Endothelial cell of umbilical vein (primary cell): ENCODE measurements around the gene KDM7A. TPM values are rescaled to one million over a fixed set of nuclear protein-coding genes. Genes with fewer than 3 reads are reported as not detected.
A peak's percentile ranks its signal among the peaks of the same experiment; 100 is the strongest.

Source experiments
- BruUV-seq: library from RNA; stranded (reverse); fragments of 400-500 nt; replicated peaks from 2 replicates; lab custom pipeline; 2021; lab: Mats Ljungman, UMichigan
- CTCF ChIA-PET: fragments of 300-600, 350-600 bp; sonication (Branson Sonifier 250); formaldehyde crosslinking; loops from one replicate; lab custom pipeline; 2021; ENCODE audit warnings: antibody characterized with exemption, inconsistent platforms; lab: Charles Lee
- POLR2A ChIA-PET: fragments of 300-600, 350-600 bp; sonication (Branson Sonifier 250); formaldehyde crosslinking; loops from one replicate; lab custom pipeline; 2021; ENCODE audit warnings: antibody characterized with exemption, inconsistent platforms; lab: Charles Lee
- DNase-seq: peaks from one replicate; pipeline ENCODE4 v3.0.0-alpha.2; 2011; ENCODE audit warnings: low read depth, low spot score
- FAIRE-seq: peaks from 2 replicates; lab custom pipeline; 2011; peaks lifted over from hg19 to GRCh38; lab: Jason Lieb, UNC
- H2AFZ ChIP-seq: 2 replicates; pipeline ENCODE4 v1.6.0; 2012; ENCODE audit warnings: low read depth, low read length, control low read depth, inconsistent platforms
- H3K27ac ChIP-seq: 2 replicates; pipeline ENCODE4 v1.5.1; 2011; ENCODE audit warnings: low read depth, mild to moderate bottlenecking, control low read depth, low read length, moderate library complexity; ENCODE audit not compliant: insufficient read depth
- H3K27me3 ChIP-seq, 2 experiments: 2 replicates each; pipeline versions ENCODE4 v1.6.0 to v1.6.1; 2011; ENCODE audit warnings: low read length in 2 of 2, mixed read lengths in 1 of 2; ENCODE audit not compliant: control insufficient read depth in 2 of 2, insufficient read depth in 2 of 2
- H3K36me3 ChIP-seq, 2 experiments: 2 replicates in 1 of 2; 3 replicates in 1 of 2; pipeline ENCODE4 v1.5.1; 2011; ENCODE audit warnings: low read length in 2 of 2, mild to moderate bottlenecking in 1 of 2, moderate library complexity in 1 of 2; ENCODE audit not compliant: control insufficient read depth in 2 of 2, insufficient read depth in 2 of 2; ENCODE audit errors: extremely low read depth in 1 of 2
- H3K4me1 ChIP-seq: 3 replicates; pipeline ENCODE4 v1.5.1; 2011; ENCODE audit warnings: mild to moderate bottlenecking, low read length; ENCODE audit not compliant: control insufficient read depth, insufficient read depth; ENCODE audit errors: extremely low read depth
- H3K4me2 ChIP-seq: 2 replicates; pipeline ENCODE4 v1.6.1; 2011; ENCODE audit warnings: low read length, control low read depth, mixed read lengths; ENCODE audit not compliant: insufficient read depth
- H3K4me3 ChIP-seq, 3 experiments: fragments of 200-600 bp in 1 of 3; sonication (generic), shearing (Covaris generic) in 1 of 3; replicated peaks in 1 of 3; 2 replicates each; pipeline ENCODE4 v1.5.1; 2011 to 2016; ENCODE audit warnings: control low read depth in 3 of 3, low read length in 3 of 3, mild to moderate bottlenecking in 2 of 3, inconsistent platforms in 1 of 3, low read depth in 1 of 3, moderate library complexity in 1 of 3; ENCODE audit not compliant: insufficient read depth in 1 of 3
- H3K79me2 ChIP-seq: 2 replicates; pipeline ENCODE4 v1.6.0; 2012; ENCODE audit warnings: low read length, inconsistent platforms; ENCODE audit not compliant: control insufficient read depth, insufficient read depth
- H3K9ac ChIP-seq: replicated peaks from 2 replicates; pipeline ENCODE3; 2011; ENCODE audit warnings: low read length, control low read depth; ENCODE audit not compliant: insufficient read depth; ENCODE audit errors: extremely low read depth
- H3K9me1 ChIP-seq: replicated peaks from 3 replicates; pipeline ENCODE4 v1.6.0; 2011; ENCODE audit warnings: mild to moderate bottlenecking, low read length; ENCODE audit not compliant: control insufficient read depth, insufficient read depth; ENCODE audit errors: extremely low read depth
- H3K9me3 ChIP-seq: replicated peaks from 2 replicates; pipeline ENCODE4 v1.5.1; 2012; ENCODE audit warnings: low read length, inconsistent platforms; ENCODE audit not compliant: control insufficient read depth, insufficient read depth
- H4K20me1 ChIP-seq: replicated peaks from 2 replicates; pipeline ENCODE3; 2011; ENCODE audit warnings: mild to moderate bottlenecking, low read length; ENCODE audit not compliant: control insufficient read depth, insufficient read depth; ENCODE audit errors: extremely low read depth
- EZH2 ChIP-seq: IDR thresholded peaks from 2 replicates; pipeline ENCODE4 v1.6.1; 2012; ENCODE audit warnings: borderline replicate concordance, low read depth, mild to moderate bottlenecking, moderate library complexity, low read length, inconsistent platforms; ENCODE audit not compliant: severe bottlenecking
- FOS ChIP-seq: IDR thresholded peaks from 2 replicates; pipeline ENCODE4 v1.6.1; 2011; ENCODE audit warnings: mild to moderate bottlenecking, low read length, moderate library complexity, borderline replicate concordance; ENCODE audit not compliant: insufficient read depth
- GATA2 ChIP-seq: IDR thresholded peaks from 2 replicates; pipeline ENCODE4 v1.7.0; 2011; ENCODE audit warnings: low read depth, mild to moderate bottlenecking, moderate library complexity, mixed read lengths, low read length; ENCODE audit not compliant: insufficient read length, insufficient read depth
- MYC ChIP-seq: IDR thresholded peaks from one replicate; pipeline ENCODE4 v1.6.1; 2011; ENCODE audit warnings: mild to moderate bottlenecking, low read depth, low read length
- POLR2A ChIP-seq: IDR thresholded peaks from 2 replicates; pipeline ENCODE4 v1.6.1; 2012; ENCODE audit warnings: low read depth, mild to moderate bottlenecking, control low read depth, low read length
- POLR2AphosphoS5 ChIP-seq: IDR thresholded peaks from 2 replicates; pipeline ENCODE4 v1.6.1; 2012; ENCODE audit warnings: low read depth, mild to moderate bottlenecking, control low read depth, low read length, moderate library complexity; ENCODE audit not compliant: insufficient read depth
- dilution Hi-C: fragments of 300-500 bp; cut with MboI; formaldehyde crosslinking; loops from one replicate; pipeline ENCODE4 v1.15.0; 2019; ENCODE audit warnings: low sequenced_read_pairs; ENCODE audit not compliant: extremely low pct_ligation_motif_present
- intact Hi-C: fragments of 100-400 bp; cut with micrococcal nuclease; formaldehyde crosslinking; loops from one replicate; pipeline ENCODE4 v1.10.0; 2022
- polyA plus RNA-seq, 4 experiments: library from polyadenylated mRNA; depleted of rRNA in 3 of 4; stranded (reverse) in 3 of 4; unstranded in 1 of 4; fragments of >200 nt; gene quantifications; 2 replicates each; pipeline versions ENCODE4 v1.2.1 to v1.2.3, GENCODE V29; 2011 to 2012; ENCODE audit warnings: missing spikeins in 1 of 4
- total RNA-seq: library from RNA; stranded (reverse); gene quantifications from 2 replicates; pipeline ENCODE4 v1.2.3, GENCODE V29; 2021
- TF ChIP-seq, protein P1 (sequence below), 2 donors: IDR thresholded peaks; 1 replicate in 1 of 2; 2 replicates in 1 of 2; pipeline ENCODE4 v1.5.1; 2011; ENCODE audit warnings: low read length in 2 of 2, mild to moderate bottlenecking in 2 of 2, moderate library complexity in 2 of 2, control low read depth in 1 of 2, inconsistent platforms in 1 of 2, low read depth in 1 of 2; ENCODE audit not compliant: insufficient read depth in 1 of 2; ENCODE audit errors: extremely low read depth in 1 of 2
- TF ChIP-seq, protein P2 (sequence below): IDR thresholded peaks from 2 replicates; pipeline ENCODE4 v1.6.1; 2011; ENCODE audit not compliant: insufficient read depth, insufficient read length

The KDM7A gene
- total and polyA plus RNA-seq, 2 donors (not counting 3 experiments of a cell fraction or from before 2014, with no cell fraction given): 2.4 to 7.3 TPM

DNA sequence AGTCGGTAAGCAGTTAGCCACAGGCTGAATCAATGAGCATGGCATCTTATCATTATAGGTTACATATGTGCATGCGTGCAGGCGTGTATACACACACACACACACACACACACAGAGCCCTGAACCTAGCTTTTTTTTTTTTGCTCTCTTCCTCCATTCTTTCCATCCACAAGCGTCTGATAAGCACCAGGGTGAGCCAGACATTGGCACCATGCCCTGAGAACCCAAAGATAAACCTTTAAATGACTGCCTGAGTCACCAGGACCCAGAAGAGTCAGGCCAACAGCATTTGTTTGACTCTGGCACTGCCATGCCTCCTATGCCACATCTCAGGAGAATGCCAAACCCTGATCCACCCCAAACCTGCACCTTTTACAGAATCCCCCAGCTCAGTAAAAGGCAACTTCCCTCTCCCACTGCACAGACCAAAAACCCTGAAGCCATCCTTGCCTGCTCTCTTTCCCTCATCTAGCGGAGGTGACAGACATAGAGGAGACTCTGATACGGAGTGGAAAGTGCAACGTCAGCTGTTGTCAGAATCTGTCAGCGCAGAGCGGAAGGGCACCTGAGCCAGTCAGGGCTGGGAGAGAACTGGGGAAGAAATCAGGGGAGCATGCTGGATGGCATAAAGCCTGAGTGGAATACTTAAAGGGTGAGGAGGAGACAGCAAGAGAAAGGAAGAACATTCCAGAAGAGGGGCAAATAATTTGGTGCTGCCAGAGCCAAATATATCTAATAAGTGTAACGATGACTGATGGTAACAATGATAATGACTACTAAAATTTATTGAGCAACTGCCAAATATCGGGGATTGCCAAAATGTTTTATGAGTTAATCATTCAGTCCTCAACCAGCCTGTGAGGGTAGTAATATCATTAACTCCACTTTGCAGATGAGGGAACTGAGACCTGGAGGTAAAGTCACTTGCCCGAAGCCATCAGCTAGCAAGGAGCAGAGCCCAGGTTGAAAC is 117.2 kb downstream of the KDM7A start:
- no peaks in the 10 kb centered on the region for H4K20me1 ChIP-seq
- peak; percentile 88 for TF ChIP-seq FOS
- TF ChIP-seq, protein P1, sequence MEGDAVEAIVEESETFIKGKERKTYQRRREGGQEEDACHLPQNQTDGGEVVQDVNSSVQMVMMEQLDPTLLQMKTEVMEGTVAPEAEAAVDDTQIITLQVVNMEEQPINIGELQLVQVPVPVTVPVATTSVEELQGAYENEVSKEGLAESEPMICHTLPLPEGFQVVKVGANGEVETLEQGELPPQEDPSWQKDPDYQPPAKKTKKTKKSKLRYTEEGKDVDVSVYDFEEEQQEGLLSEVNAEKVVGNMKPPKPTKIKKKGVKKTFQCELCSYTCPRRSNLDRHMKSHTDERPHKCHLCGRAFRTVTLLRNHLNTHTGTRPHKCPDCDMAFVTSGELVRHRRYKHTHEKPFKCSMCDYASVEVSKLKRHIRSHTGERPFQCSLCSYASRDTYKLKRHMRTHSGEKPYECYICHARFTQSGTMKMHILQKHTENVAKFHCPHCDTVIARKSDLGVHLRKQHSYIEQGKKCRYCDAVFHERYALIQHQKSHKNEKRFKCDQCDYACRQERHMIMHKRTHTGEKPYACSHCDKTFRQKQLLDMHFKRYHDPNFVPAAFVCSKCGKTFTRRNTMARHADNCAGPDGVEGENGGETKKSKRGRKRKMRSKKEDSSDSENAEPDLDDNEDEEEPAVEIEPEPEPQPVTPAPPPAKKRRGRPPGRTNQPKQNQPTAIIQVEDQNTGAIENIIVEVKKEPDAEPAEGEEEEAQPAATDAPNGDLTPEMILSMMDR (IDR thresholded peaks at IDR 0.05; ENCODE audit: extremely low read depth in 1 of 2, insufficient read depth in 1 of 2, low read depth in 1 of 2, low read length in 2 of 2): no peak
- TF ChIP-seq EZH2: no peak
- TF ChIP-seq GATA2: peak; percentile 89
- TF ChIP-seq POLR2AphosphoS5: peak; percentile 62
- TF ChIP-seq POLR2A: no peak
- TF ChIP-seq MYC: no peak
- TF ChIP-seq, protein P2, sequence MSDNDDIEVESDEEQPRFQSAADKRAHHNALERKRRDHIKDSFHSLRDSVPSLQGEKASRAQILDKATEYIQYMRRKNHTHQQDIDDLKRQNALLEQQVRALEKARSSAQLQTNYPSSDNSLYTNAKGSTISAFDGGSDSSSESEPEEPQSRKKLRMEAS: no peak
- FAIRE-seq: peak; percentile 94
- peak overlapping the region; percentile 48 for H3K4me2 ChIP-seq
- no peaks in the 10 kb centered on the region for H3K27me3 ChIP-seq
- ChIA-PET CTCF (interaction anchor here (0.6 to 10.0 kb wide), 10 partner anchors 10 to 560 kb away, joined by 3 to 66 read pairs (median 4); no protein-coding TSS in a partner anchor), POLR2A (interaction anchor here (0.6 to 1.8 kb wide), 3 partner anchors 10 to 1125 kb away, joined by 4 to 5 read pairs (median 4); no protein-coding TSS in a partner anchor)
- peaks cover 39% of the 10 kb centered on the region for H3K79me2 ChIP-seq
- peak; percentile 95 for DNase-seq
- intact Hi-C loops: loop anchor here (1.0 to 10.0 kb wide), 3 partner anchors 10 to 265 kb away; no protein-coding TSS in a partner anchor
- dilution Hi-C loops: no loop called here
- H3K4me3 ChIP-seq: peak overlapping the region in 1 of 3 experiments; percentile 1
- no peaks in the 10 kb centered on the region for H3K9me1 ChIP-seq
- H3K27ac ChIP-seq: peak overlapping the region; percentile 84
- H3K4me1 ChIP-seq: peaks cover 36% of the 10 kb centered on the region
- H2AFZ ChIP-seq: no peak overlapping the region
- no TSS peak for BruUV-seq
- no peaks in the 10 kb centered on the region for H3K9me3 ChIP-seq
- peak overlapping the region; percentile 45 for H3K9ac ChIP-seq
- H3K36me3 ChIP-seq: peaks cover 6 to 8% of the 10 kb centered on the region in 2 experiments
